DMS153 treated with DMSO at 0.1 percent for 48 hours (cell line): ENCODE data around the gene APOL3.
A peak's percentile ranks its signal among the peaks of the same experiment; 100 is the strongest.
"Not testable (repeated sequence)": the region's sequence is repeated elsewhere in the genome, so short reads cannot be mapped to it uniquely, and the experiment has no call there.

ENCODE experiments used
- DNase-seq: peaks from one replicate; lab custom pipeline; 2025; ENCODE audit not compliant: unreplicated experiment; lab: John Stamatoyannopoulos, UW

APOL3 gene

DNA sequence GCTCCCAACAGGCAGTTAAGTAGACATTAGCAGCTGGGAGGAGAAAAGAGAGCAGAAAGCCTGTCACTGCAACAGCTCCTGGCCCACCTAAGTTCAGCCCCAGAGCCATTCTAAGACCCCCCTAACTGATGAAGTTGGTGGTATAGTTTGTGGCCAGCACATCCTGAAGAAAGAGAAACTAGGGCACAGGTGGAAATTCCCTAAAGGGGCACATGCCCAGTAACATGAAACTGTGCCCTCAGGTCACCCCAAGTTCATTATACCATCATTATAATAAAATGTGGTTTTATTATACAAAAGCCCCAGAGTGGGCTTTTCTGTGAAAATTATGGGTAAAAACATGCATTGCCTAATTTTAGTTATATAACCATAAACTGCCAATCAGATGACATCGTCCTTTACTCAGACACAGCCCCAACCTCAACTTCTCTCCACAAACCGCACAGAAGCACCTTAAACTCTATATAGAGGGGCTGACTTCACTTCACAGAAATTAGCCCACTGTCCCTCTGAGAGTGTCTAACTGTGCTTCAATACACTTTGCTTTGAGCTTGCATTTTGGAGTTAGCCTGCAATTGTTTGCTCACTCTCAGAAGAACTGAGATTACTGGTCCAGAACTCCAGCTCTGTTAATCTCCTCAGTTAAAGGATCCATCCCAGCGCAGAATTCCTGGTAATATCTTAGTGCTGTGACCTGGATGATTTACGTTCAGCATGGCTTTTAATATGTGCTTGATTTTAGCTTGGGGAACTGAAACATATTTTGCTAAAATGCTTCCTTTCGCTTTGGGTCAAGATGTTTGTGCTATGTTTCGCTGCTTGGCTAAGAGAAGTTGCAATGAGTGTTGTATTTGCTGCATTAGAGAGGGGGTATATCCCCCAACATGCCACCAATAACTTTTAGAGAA is 1.8 kb upstream of the APOL3 start:
- no peak for DNase-seq

DNA sequence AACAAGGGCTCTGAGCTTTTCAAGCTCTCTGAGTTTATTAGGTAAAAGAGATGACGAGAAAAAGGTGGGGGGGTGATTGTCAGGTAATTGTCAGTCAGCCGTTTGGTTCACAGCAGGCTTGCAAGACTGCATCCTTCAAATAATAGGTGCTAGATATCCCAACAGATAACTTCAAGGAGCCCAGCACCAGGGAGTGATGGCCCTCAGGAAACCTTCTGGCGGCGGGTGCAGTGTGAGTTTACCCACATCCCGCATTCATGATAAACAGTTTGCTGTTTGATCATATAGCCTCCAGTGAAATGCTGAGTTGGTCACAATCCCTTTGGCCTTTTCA is 1.2 kb upstream of the APOL3 start:
- not testable (repeated sequence) for DNase-seq

DNA sequence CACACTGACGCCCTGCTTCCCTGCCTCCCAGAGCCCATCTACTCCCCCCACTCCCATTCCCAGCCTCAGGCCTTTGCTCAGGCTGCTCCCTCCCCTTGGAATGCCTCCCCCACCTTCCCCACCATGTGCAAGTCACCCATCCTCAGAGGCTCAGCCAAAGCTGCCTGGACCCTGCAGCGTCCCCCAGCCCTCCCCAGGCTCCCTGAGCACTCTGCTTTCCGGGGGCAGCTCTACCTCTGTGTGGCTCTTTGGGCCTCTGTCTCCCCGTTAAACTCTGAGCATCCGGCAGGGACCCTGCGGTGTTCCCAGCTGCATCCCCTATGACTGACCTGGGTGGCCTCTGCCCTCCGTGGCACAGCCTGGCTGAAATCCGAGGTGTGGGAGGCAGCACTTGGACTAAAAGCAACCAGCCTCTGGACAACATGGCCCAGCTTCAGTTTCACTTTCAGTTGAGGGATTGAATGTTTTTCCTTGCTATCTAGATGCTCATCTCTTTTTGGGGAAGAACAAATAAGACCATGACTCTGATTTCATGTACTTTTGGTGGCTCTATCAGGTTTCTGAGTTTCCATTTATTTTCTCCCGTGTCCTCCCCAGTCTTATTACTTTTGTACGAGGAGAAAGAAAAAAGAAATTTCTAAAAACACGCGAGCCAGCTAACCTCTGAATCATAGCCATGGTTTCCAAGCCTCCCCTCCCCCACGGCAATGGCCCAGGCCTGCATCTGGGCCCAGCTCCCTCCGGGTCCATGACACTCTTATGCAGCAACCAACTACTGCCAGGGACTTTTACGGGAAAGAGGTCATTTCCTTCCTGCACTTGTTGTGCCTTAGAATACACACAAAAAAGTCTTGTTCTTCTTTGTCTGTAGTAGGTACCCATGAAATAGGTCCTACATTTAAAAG is 3.8 kb downstream of the APOL3 start:
- peak; percentile 53 for DNase-seq

DNA sequence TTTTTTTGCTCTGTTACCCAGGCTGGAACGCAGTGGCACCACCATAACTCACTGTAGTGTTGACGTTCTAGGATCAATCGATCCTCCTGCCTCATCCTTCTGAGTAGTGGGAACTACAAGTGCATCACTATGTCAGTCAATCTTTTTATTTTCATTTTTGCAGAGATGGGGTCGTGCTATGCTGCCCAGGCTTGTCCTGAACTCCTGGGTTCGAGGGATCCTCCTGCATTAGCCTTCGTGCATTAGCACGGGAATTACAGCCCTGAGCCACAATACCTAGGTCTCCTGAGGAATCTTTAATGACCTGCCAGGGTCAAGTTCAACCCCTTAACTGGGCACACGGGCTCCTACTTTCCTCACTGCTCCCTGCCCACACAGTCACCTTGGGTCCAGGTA is 4.4 kb downstream of the APOL3 start:
- no peak for DNase-seq

DNA sequence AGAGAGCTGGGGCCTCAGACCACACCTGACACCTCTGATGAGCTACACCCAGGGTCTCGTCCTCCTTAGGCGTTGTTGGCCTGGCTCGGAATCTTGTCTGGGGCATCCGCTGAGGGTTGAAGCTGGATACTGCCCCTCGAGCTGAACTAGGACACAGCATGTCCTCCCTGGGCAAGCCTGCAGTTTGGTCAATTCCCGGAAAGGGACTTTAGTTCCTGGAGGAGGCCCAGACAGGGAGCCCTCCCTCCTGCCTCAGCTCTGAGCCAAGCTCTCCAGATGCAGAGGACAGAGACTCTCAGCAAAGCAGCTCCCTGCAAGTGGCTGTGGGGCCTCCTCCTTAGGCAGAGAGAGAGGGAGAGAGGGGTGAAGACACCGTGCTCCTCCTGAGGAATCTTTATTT is 4.9 kb downstream of the APOL3 start:
- no peak for DNase-seq

DNA sequence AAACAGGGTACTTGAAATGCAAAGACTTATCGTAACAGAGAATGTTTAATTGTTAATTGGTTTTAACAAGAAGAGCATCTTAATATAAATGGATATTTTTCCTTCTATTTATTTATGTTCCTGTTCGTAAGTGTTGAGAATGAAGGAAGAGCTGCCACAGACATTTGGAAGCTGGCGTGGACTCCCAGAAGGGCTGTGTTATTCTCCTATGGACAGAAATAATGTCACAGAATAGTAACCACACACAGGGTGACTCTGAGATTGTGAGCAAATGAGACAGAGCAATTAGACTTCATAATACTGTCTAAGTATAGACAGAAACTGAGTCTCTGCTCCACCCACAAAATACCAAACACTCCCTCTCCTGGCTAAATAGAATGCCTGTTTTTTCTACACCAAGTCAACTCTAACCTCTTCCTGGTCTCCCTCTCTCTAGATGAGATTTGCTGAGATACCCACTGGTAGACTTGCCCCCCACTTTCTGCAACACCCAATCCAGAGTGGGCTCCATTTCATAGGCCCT is 6.1 kb downstream of the APOL3 start:
- no peak for DNase-seq

DNA sequence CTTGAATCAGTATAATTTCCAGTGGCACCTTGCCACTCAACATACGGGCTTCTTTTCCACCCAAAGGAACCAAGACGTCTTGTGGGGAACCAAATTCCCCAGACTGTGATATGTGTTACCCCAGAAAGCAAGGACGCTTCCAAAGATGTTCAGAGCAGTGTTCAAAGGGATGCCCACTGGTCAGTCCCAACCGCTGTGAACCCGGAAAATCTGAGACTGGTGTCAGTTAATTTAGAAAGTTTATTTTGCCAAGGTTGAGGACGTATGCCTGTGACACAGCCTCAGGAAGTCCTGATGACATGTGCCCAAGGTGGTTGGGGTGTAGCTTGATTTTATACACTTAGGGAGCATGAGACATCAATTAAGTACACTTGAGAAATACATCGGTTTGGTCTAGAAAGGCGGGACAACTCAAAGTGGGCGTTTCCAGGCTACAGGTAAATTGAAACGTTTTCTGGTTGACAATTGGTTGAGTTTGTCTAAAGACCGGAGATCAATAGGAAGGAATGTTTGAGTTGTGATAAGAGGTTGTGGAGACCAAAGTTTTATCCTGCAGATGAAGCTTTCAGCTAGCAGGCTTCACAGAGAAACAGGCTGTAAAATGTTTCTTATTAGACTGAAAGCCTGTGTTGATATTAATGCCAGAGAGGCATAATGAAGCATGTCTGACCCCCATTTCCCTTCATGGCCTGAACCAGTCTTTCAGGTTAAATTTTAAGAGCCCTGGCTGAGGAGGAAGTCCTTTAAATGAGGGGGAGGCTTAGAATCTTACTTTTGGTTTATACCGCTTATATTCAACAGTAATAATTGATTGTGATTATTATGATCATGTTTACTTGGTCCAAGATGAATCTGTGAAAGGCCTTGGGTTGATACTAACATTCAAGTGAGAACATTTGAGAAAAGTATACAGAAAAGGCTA is 6.8 kb downstream of the APOL3 start:
- no peak for DNase-seq

DNA sequence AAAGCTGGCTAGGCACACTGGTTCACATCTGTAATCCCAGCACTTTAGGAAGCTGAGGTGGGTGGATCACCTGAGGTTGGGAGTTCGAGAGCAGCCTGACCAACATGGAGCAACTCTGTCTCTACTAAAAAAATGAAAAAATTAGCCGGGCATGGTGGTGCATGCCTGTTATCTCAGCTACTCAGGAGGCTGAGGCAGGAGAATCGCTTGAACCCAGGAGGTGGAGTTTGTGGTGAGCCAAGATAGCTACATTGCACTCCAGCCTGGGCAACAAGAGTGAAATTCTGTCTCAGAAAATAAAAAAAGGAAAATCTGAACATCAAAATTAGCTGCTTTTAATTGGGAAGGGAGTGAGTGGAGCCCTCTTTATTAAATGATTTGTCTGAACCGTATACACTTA is 7.7 kb downstream of the APOL3 start:
- DNase-seq: not testable (repeated sequence)

DNA sequence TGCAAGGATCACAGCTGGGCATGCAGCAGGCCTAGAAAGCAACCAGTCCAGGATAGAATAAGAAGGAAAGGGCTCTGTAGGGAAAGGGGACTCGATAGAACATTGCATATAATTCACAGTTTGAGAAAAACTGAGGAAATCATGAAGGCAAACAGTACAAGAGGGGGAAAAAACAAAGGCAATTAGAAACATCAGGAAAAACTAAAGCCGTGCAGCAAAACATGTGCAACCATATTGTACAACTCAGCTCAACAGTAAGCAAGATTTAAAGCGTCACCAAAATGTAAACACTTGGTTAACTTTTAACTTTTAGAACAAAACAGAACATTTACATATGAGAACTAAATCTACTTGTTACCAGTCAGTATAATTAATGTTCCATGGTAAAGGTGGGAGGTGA is 8.5 kb downstream of the APOL3 start:
- DNase-seq: no peak

DNA sequence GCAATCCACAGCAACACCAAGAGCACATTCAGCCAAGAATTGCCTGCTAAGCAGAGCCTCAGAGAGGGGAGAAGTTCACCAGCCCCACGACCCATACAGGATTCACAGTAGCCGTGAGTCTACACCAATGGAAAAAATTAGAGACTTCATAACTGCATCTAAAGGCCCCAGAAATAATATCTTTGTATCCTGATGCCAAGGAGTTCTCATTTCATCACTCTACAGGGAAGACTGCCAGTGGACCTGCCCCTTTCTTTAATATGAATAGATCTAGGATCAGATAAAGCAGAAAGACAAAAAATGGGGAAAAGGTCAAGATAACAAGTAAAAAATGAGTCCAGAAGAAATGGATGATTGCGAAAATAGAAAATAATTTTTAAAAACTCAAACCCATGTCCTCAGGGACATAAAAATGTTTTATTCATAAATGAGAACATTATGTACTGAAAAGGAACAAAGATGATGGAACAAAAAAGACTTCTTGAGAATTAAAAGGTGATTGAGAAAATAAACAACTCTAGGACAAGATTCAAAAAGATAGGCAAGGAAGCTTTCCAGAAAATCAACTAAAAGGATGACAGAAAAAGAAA is 9.5 kb downstream of the APOL3 start:
- DNase-seq: no peak

DNA sequence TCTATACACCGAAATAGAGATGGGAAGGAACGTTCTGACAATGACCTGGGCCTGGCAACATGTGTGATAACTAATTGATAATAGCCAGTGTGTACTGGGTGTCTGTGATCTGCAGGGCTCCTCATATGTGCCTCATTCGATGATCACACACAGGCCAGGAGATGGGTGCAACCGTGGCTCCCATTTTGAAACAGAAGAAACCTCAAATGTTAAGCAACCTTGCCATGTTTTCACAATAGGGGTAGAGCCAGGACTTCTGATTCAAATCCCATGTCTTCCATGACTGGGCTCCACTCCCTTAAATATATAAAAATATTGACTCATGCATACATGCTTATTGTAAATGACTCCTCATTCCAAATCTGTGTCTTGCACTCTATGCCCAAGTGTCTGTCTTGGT is 11.1 kb downstream of the APOL3 start:
- DNase-seq: no peak

DNA sequence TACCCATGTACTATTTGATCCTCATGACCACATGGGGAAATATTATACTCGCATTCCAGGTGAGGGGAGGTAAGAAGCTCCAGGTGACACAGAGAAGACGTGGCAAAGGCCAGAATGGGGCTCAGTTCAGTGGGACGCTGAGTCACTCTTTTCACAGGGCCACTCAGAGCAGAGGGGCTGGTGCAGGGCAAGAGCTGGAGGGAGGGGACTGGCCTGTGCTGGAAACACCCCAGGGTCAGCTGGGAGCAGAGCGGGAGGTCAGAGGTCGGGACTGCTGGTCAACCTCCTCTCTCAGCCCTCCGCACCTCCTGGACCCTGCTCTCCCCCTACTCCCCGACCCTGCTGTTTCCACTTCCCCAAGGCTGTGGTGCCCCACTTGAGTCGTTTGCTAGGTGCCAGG is 12.1 kb downstream of the APOL3 start:
- no peak for DNase-seq

DNA sequence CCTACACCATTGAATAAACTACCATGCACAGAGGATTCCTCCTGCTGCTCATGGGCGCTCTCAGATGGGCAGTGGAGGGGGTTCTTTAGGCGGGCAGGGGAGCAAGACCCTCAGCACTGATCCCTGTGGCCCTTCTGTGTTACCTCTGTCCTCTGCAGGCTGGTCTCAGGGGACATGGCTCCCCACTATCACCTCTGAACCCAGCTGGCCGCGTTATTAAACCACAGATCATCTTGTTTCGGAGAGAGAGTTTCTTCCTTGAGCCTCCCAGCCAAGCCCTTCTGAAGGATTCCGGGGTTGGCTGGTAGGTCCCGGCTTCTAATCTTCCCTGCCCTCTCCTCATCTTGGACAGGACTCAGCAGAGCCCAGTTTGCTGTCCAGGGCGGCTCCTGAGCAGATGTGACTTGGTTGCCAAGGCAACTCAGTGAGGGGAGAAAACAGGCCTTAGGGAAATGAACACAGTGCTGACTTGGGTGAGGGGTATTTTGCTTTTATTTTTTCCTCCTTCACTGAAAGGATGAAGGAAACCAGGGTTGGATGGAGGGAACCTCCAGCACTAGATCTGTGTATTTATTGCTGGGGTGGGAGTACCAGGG is 13.3 kb downstream of the APOL3 start:
- DNase-seq: no peak

DNA sequence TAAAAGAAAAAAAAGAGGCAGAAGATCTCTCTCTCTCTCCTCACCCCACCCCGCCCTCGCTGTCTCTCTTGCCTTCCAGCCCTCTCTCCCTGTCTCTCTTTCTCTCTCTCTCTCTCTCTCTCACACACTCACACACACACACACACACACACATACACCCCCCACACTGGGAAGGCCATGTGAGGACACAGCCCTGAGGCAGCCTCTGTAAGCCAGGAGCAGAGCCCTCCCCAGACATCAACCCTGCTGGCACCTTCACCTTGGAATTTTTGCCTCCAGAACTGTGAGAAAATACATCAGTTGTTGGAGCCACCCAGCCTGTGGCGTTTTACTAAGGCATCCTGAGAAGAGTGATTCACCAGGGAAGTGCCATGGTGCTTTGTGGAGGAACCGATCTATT is 14.7 kb downstream of the APOL3 start:
- DNase-seq: no peak

DNA sequence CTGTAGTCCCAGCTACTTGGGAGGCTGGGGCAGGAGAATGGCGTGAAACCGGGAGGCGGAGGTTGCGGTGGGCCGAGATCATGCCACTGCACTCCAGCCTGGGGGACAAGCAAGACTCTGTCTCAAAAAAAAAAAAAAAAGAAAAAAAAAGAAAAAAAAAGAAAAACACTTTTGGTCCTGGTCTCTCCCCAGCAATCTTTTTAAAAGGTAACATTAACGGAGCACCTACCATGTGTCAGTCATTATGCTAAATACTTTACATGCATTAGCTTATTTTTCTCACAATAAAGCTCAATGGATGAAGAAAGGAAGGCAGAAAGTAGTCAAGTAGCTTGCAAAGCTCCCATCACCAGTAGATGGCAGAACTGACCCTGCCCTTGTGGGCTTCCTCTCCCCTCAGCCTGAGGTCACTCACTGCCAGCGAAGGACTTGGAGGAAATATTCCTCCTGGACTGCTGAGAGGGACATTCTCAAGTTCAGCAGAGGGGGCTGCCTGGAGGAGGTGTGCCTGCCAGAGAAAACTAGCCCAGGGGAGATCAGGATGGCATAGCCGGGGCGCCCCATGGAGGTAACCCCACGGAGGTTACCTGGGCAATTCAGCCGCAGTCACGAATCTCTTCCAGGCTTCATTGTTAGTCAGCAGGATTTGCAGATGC is 15.5 kb downstream of the APOL3 start:
- DNase-seq: peak; percentile 76

DNA sequence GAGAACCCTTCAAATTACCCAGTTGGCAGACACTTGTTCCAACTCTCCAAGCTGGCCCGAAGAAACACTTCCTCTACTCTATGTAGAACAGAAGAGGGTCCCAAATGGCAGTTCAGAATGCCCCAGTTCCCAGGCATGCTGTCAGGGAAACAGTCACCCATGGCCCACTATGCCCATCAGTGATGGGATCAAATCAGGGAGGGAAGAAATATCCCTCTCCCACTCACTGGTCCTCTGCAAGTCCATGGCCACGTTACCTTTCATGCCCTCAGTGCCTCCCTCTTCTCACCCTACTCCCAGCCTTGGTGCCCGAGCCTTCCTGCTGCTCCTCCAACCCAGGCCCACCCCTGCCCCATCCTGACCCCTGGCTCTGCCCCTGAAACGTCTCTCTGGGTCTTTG is 16.6 kb downstream of the APOL3 start:
- DNase-seq: no peak

DNA sequence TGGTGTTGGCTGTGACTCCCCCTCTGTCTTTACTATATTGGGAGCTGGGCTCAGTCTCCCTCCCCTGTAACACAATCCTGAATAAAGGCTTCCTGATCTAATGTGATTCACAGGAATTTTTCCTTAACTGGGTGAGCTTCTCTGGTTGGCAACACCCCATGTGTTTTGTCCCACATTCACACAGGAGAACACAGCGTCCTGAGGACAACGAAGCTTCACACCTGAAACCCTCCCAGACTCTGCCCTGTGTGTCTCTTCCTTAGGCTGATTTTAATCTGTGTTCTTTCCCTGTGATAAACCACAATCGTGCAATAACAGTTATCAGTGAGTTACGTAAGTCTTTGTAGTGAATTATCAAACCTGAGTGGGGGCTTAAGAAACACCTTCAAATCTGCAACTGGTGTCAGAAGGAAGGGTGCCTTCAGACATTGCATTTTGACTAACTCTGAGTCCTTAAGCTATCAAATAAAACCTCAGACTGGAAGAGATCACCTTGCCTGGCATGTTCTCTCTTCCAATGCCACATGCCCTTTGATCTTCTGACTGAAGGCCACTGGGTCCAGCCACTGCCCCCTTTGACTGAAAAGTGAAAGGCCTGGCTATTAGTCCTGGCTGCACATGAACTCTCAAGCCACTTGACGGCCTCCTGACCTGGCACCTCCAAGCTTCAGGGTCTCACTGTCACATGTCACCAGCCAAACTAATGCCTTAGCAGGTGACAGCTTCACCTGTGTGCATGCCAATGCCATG is 17.3 kb downstream of the APOL3 start:
- no peak for DNase-seq

DNA sequence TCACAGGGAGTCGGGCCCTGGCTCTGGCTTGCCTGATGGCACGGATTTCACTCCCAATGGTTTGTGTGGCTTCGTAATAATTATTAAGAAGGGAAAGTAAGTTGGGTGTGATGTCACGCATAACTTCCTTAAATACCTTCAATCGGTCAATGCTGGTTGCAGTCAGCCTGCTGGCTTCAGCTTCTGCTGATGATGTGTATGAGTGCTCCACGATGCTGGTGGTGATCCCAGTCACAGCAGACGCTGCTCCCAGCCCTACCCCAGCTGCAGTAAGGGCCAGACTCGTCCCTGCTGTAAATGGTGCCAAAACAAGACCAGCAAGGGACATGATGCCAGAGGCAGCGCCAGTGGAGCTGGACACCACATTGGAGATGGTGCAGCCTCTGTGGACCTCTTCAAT is 19.1 kb downstream of the APOL3 start:
- DNase-seq: no peak

DNA sequence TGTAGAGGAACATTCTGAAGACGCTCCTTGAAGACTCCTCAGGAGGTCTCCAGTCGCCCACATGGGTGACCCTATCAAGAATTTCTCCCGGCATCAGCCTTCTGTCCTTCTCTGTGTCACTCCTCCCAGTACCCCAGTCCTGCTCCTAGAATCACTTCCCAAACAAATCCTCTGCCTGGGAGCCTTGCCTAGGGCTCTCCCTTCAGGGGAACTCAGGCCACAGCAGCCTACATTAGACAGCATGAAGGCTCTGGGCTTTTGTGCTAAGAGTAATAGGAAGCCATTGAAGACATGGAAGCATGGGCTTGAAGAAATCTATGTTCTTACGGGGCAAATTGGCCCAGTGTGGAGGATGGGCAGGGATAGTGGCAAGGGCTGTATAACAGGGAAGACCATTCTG is 21.8 kb downstream of the APOL3 start:
- not testable (repeated sequence) for DNase-seq
